Neural progenitor cell (in vitro differentiated cells): Measurements from ENCODE around the gene JSRP1.

Experiments
- EZH2phosphoT487 ChIP-seq: fragments of 200-600 bp; sonication (generic); IDR thresholded peaks from 2 replicates; pipeline ENCODE4 v1.6.1; 2017; ENCODE audit warnings: antibody characterized with exemption
- TF ChIP-seq, protein P1 (sequence below): fragments of 200-600 bp; sonication (generic); IDR thresholded peaks from 2 replicates; pipeline ENCODE4 v1.5.1; 2017; ENCODE audit warnings: antibody characterized with exemption, mild to moderate bottlenecking

DNA sequence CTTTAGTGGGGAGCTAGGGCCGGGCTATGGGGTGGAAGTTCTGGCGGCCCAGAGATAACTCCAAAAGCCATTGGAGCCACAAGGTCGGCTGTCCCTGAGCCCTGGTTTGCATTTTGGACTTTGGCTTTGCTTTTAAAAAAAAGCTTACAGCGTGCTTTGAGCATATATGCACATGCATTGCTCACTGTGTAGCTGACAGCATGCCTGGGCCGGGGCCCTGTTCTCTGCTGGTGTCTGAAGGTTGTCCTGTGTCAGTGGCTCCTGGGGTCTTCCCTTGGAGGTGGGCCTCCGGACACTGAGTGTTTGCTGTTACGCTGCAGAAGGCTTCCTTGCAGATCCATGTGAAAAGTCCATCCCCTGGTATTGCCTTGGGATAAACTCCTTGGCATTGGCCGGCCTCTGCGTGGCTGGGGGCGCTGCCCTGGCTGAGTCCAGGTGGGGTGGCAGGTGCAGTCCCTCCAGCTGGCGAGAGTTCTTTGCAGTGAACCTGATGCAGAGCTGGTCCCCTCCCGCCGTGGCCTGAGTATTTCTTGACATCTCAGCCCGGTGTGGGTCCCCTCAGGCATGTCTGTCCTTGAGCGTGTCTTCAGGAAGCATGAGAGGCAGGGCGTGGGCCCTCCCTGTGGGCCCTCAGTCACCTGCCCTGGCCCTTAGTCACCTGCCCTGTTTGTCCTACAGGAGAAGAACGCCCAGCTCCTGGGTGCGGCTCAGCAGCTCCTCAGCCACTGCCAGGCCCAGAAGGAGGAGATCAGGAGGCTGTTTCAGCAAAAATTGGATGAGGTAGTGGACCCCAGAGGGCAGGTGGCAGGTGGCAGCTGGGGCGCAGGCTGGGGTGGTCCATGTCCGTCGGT lies 43.1 kb downstream of the JSRP1 start:
- TF ChIP-seq, protein P1, sequence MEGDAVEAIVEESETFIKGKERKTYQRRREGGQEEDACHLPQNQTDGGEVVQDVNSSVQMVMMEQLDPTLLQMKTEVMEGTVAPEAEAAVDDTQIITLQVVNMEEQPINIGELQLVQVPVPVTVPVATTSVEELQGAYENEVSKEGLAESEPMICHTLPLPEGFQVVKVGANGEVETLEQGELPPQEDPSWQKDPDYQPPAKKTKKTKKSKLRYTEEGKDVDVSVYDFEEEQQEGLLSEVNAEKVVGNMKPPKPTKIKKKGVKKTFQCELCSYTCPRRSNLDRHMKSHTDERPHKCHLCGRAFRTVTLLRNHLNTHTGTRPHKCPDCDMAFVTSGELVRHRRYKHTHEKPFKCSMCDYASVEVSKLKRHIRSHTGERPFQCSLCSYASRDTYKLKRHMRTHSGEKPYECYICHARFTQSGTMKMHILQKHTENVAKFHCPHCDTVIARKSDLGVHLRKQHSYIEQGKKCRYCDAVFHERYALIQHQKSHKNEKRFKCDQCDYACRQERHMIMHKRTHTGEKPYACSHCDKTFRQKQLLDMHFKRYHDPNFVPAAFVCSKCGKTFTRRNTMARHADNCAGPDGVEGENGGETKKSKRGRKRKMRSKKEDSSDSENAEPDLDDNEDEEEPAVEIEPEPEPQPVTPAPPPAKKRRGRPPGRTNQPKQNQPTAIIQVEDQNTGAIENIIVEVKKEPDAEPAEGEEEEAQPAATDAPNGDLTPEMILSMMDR: no peak
- no peak for TF ChIP-seq EZH2phosphoT487
